HG02763 (cell line): Measurements from ENCODE around the gene FMNL2.

ENCODE experiments used
- ATAC-seq: cut with Tn5 transposase; IDR thresholded peaks from one replicate; pipeline ENCODE4 v1.9.1; 2021; ENCODE audit warnings: mild to moderate bottlenecking, moderate library complexity; ENCODE audit not compliant: unreplicated experiment

Gene FMNL2

GRCh38 chr2:152489364-152489763 lies 154.4 kb downstream of the FMNL2 start:
- no peak for ATAC-seq

GRCh38 chr2:152490686-152491455 lies 155.9 kb downstream of the FMNL2 start:
- ATAC-seq = no peak

GRCh38 chr2:152492131-152492530 lies 157.2 kb downstream of the FMNL2 start:
- ATAC-seq = no peak

GRCh38 chr2:152492911-152493310 lies 157.9 kb downstream of the FMNL2 start:
- ATAC-seq = no peak

- ATAC-seq = no peak
Measured at GRCh38 chr2:152493417-152493816, 158.4 kb downstream of the FMNL2 start.

- no peak for ATAC-seq
Measured at GRCh38 chr2:152493945-152494528, 159.1 kb downstream of the FMNL2 start.

- ATAC-seq = no peak
Measured at GRCh38 chr2:152496371-152496770, 161.4 kb downstream of the FMNL2 start.

GRCh38 chr2:152497481-152498052 lies 162.6 kb downstream of the FMNL2 start:
- ATAC-seq = peak; percentile 52

GRCh38 chr2:152499331-152499816 lies 164.4 kb downstream of the FMNL2 start:
- ATAC-seq = no peak

GRCh38 chr2:152499896-152500735 lies 165.1 kb downstream of the FMNL2 start:
- ATAC-seq = no peak

GRCh38 chr2:152500772-152501171 lies 165.8 kb downstream of the FMNL2 start:
- no peak for ATAC-seq

GRCh38 chr2:152501666-152502065 lies 166.7 kb downstream of the FMNL2 start:
- ATAC-seq = no peak

- no peak for ATAC-seq
Measured at GRCh38 chr2:152504618-152505017, 169.6 kb downstream of the FMNL2 start.

- no peak for ATAC-seq
Measured at GRCh38 chr2:152505495-152505906, 170.5 kb downstream of the FMNL2 start.

GRCh38 chr2:152506843-152507242 lies 171.9 kb downstream of the FMNL2 start:
- peak; percentile 70 for ATAC-seq

GRCh38 chr2:152507907-152508306 lies 172.9 kb downstream of the FMNL2 start:
- no peak for ATAC-seq

- no peak for ATAC-seq
Measured at GRCh38 chr2:152508446-152508845, 173.5 kb downstream of the FMNL2 start.

- no peak for ATAC-seq
Measured at GRCh38 chr2:152509772-152510491, 175.0 kb downstream of the FMNL2 start.

GRCh38 chr2:152510621-152511020 lies 175.6 kb downstream of the FMNL2 start:
- no peak for ATAC-seq

GRCh38 chr2:152511981-152512380 lies 177.0 kb downstream of the FMNL2 start:
- no peak for ATAC-seq
